Upper lobe of right lung (tissue), 1 donor: ENCODE data around the gene CENPT. TPM values are rescaled to one million over a fixed set of nuclear protein-coding genes. Genes with fewer than 3 reads are reported as not detected.

Experiments
- ATAC-seq: fragments of 200-7000 bp; cut with Tn5 transposase; one replicate; pipeline ENCODE4 v1.9.1; 2020; ENCODE audit warnings: mild to moderate bottlenecking, moderate library complexity
- DNase-seq: peaks from one replicate; pipeline ENCODE4 v3.0.0-alpha.2; 2020
- H3K27ac ChIP-seq: fragments of 200-600 bp; one replicate; pipeline ENCODE4 v1.8.0; 2022
- H3K27me3 ChIP-seq: fragments of 200-600 bp; one replicate; pipeline ENCODE4 v1.8.0; 2022; ENCODE audit warnings: mild to moderate bottlenecking
- H3K36me3 ChIP-seq: fragments of 200-600 bp; one replicate; pipeline ENCODE4 v1.8.0; 2022
- H3K4me1 ChIP-seq: fragments of 200-600 bp; one replicate; pipeline ENCODE4 v1.8.0; 2022
- H3K4me3 ChIP-seq: fragments of 200-600 bp; one replicate; pipeline ENCODE4 v1.8.0; 2022; ENCODE audit warnings: mild to moderate bottlenecking
- H3K9me3 ChIP-seq: fragments of 200-600 bp; one replicate; pipeline ENCODE4 v1.8.0; 2022
- intact Hi-C: fragments of 100-400 bp; cut with DNase I; formaldehyde crosslinking; loops from one replicate; pipeline ENCODE4 v1.11.0; 2022
- total RNA-seq: library from RNA; stranded (reverse); fragmentation: NEBNext Ultra II Directional; extraction: Animal tissue kit (Norgen Biotek cat#: 25700); gene quantifications from one replicate; pipeline ENCODE4 v1.2.1, GENCODE V29; 2021
- TF ChIP-seq, protein P1 (sequence below): fragments of 200-600 bp; IDR thresholded peaks from one replicate; pipeline ENCODE4 v1.8.0; 2022; ENCODE audit warnings: antibody characterized with exemption
- donor health status: DM: no; HTN: yes; CAD: no; lungs with severe emphysema.

Gene CENPT
- total RNA-seq, 1 donor from 2014 or later, result 30.0 TPM

GRCh38 chr16:67804853-67805542 lies 42.5 kb downstream of the CENPT start:
- peak overlapping the region; percentile 80 for H3K4me3 ChIP-seq
- H3K27me3 ChIP-seq, result no peaks in the 10 kb centered on the region

DNA sequence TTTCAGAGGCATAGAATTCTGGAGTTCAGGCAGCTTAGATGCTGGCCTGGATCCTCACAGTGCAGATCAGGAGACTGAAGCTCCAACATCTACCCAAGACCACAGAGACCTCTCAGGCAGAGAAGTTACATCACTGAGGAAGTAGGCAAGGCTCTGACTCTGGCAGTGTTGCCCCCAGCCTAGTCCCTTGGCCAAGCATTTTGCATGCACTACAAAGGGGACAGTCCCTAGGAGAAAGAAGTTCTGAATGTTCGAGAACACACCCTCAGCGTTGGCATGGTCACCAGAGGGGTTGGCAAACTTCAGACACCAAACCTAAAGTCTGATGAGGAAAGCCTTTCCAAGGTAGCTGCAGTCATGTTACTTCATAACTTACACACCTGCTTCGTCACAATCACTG lies 43.6 kb downstream of the CENPT start:
- Histone ChIP-seq H3K36me3 (peaks cover 17% of the 10 kb centered on the region), H3K4me3 (no peak overlapping the region), H3K9me3 (no peaks in the 10 kb centered on the region), H3K27me3 (no peaks in the 10 kb centered on the region), H3K27ac (no peak overlapping the region), H3K4me1 (peaks cover 20% of the 10 kb centered on the region)
- TF ChIP-seq, protein P1, sequence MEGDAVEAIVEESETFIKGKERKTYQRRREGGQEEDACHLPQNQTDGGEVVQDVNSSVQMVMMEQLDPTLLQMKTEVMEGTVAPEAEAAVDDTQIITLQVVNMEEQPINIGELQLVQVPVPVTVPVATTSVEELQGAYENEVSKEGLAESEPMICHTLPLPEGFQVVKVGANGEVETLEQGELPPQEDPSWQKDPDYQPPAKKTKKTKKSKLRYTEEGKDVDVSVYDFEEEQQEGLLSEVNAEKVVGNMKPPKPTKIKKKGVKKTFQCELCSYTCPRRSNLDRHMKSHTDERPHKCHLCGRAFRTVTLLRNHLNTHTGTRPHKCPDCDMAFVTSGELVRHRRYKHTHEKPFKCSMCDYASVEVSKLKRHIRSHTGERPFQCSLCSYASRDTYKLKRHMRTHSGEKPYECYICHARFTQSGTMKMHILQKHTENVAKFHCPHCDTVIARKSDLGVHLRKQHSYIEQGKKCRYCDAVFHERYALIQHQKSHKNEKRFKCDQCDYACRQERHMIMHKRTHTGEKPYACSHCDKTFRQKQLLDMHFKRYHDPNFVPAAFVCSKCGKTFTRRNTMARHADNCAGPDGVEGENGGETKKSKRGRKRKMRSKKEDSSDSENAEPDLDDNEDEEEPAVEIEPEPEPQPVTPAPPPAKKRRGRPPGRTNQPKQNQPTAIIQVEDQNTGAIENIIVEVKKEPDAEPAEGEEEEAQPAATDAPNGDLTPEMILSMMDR, result no peak
- no peak for ATAC-seq
- DNase-seq, result no peak
- intact Hi-C loops, result no loop called here

More at GRCh38 chr16:67804853-67805542, 42.5 kb downstream of the CENPT start:
- H3K36me3 ChIP-seq, result peaks cover 17% of the 10 kb centered on the region
- no peak for ATAC-seq
- TF ChIP-seq, protein P1, result no peak
- no peaks in the 10 kb centered on the region for H3K9me3 ChIP-seq
- H3K27ac ChIP-seq, result no peak overlapping the region
- peaks cover 20% of the 10 kb centered on the region for H3K4me1 ChIP-seq
- DNase-seq, result no peak
- intact Hi-C loops, result no loop called here

- intact Hi-C loops, result no loop called here
- H3K9me3 ChIP-seq, result no peaks in the 10 kb centered on the region
- no peak for DNase-seq
- no peak overlapping the region for H3K27ac ChIP-seq
- peaks cover 20% of the 10 kb centered on the region for H3K4me1 ChIP-seq
- TF ChIP-seq, protein P1, result no peak
- H3K27me3 ChIP-seq, result no peaks in the 10 kb centered on the region
- peaks cover 28% of the 10 kb centered on the region for H3K36me3 ChIP-seq
- H3K4me3 ChIP-seq, result no peak overlapping the region
- ATAC-seq, result no peak
These were observed 45.6 kb downstream of the CENPT start for GRCh38 chr16:67801883-67802282.

DNA sequence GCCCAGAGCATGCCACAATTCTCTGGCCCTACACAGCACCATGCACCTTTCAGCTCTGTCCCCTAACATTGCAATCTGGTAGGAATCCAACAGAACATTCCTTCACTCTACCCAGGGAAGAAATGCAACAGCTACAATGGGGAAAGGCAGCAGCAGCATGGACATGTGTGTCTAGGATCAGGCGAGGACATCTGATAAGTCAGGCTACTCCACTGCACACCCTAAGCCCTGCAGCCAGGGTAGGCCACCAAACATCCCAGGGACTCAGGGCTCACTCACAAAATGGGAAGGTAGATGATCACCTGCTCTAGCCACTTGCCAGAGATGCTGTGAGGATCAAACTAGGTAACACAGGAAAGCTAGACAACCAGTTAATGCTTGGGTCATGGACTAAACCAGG lies 46.3 kb downstream of the CENPT start:
- ATAC-seq, result no peak
- no peaks in the 10 kb centered on the region for H3K27me3 ChIP-seq
- peaks cover 28% of the 10 kb centered on the region for H3K36me3 ChIP-seq
- no peak for DNase-seq
- H3K4me3 ChIP-seq, result no peak overlapping the region
- no peaks in the 10 kb centered on the region for H3K9me3 ChIP-seq
- TF ChIP-seq, protein P1, result no peak
- H3K4me1 ChIP-seq, result peaks cover 20% of the 10 kb centered on the region
- H3K27ac ChIP-seq, result no peak overlapping the region
- intact Hi-C loops, result no loop called here

GRCh38 chr16:67800338-67800926 lies 47.1 kb downstream of the CENPT start:
- ATAC-seq, result peak; percentile 42
- DNase-seq, result no peak
- intact Hi-C loops, result no loop called here
- peaks cover 28% of the 10 kb centered on the region for H3K36me3 ChIP-seq
- H3K27ac ChIP-seq, result no peak overlapping the region
- no peaks in the 10 kb centered on the region for H3K27me3 ChIP-seq
- H3K4me3 ChIP-seq, result no peak overlapping the region
- TF ChIP-seq, protein P1, result no peak
- peaks cover 16% of the 10 kb centered on the region for H3K4me1 ChIP-seq
- no peaks in the 10 kb centered on the region for H3K9me3 ChIP-seq
